Measurements from ENCODE around the gene ADD1. TPM values are rescaled to one million over a fixed set of nuclear protein-coding genes. Genes with fewer than 3 reads are reported as not detected.

ADD1 gene
- 100 to 1,000 TPM; 250 to 254 TPM for total RNA-seq
- long read RNA-seq, partial matches to known transcripts: 11 of 108 reads
- long read RNA-seq, other reads (novel, unspliced or antisense): 97 of 108 reads

- intact Hi-C loops (cut with DNase I, micrococcal nuclease): no loop called here
- ATAC-seq: peak; percentile 96
- peak; percentile 89 to 90 for DNase-seq
Observed at GRCh38 chr4:2843263-2843940, at the start of gene ADD1. TSS of gene ADD1 (plus strand) at chr4:2843844. CDS start at chr4:2875916, 32,072 bp downstream.

GRCh38 chr4:2794486-2795299, 49.0 kb upstream of the ADD1 start:
- peak; percentile 40 for ATAC-seq
- DNase-seq: peak; percentile 62 to 73
- intact Hi-C loops (cut with DNase I, micrococcal nuclease): no loop called here

GRCh38 chr4:2795300-2795892, 48.2 kb upstream of the ADD1 start:
- intact Hi-C loops (cut with DNase I, micrococcal nuclease): no loop called here
- ATAC-seq (no peak), DNase-seq (peak; percentile 26 to 34)

- intact Hi-C loops (cut with DNase I, micrococcal nuclease): no loop called here
- DNase-seq (peak; percentile 86 to 91), ATAC-seq (peak; percentile 65)
Observed at GRCh38 chr4:2795893-2796848, 47.5 kb upstream of the ADD1 start.

GRCh38 chr4:2796849-2797544, 46.6 kb upstream of the ADD1 start:
- peak in 1 of 2 donors; percentile 24 for DNase-seq
- intact Hi-C loops (cut with DNase I, micrococcal nuclease): no loop called here

GRCh38 chr4:2797545-2798305, 45.9 kb upstream of the ADD1 start:
- ATAC-seq (no peak), DNase-seq (peak in 1 of 2 donors; percentile 34)
- intact Hi-C loops (cut with DNase I, micrococcal nuclease): no loop called here

More at GRCh38 chr4:2796849-2797544, 46.6 kb upstream of the ADD1 start:
- ATAC-seq: no peak

GRCh38 chr4:2798399-2799223, 45.0 kb upstream of the ADD1 start:
- DNase-seq (peak; percentile 81 to 90), ATAC-seq (peak; percentile 68)
- intact Hi-C loops (cut with DNase I, micrococcal nuclease): no loop called here

- intact Hi-C loops (cut with DNase I, micrococcal nuclease): no loop called here
- no peak for ATAC-seq
- peak in 1 of 2 donors; percentile 39 for DNase-seq
Observed at GRCh38 chr4:2799224-2799911, 44.3 kb upstream of the ADD1 start.

- intact Hi-C loops (cut with DNase I, micrococcal nuclease): no loop called here
- ATAC-seq (no peak), DNase-seq (peak in 1 of 2 donors; percentile 37)
Observed at GRCh38 chr4:2799971-2800690, 43.5 kb upstream of the ADD1 start.

- ATAC-seq (no peak), DNase-seq (peak; percentile 65 to 71)
- intact Hi-C loops (cut with DNase I, micrococcal nuclease): no loop called here
Observed at GRCh38 chr4:2800691-2801596, 42.7 kb upstream of the ADD1 start.

GRCh38 chr4:2802618-2803531, 40.8 kb upstream of the ADD1 start:
- intact Hi-C loops (cut with DNase I, micrococcal nuclease): no loop called here
- ATAC-seq (no peak), DNase-seq (peak; percentile 15 to 25)

GRCh38 chr4:2803624-2804448, 39.8 kb upstream of the ADD1 start:
- ATAC-seq (peak; percentile 21), DNase-seq (peak; percentile 52 to 73)
- intact Hi-C loops (cut with DNase I, micrococcal nuclease): no loop called here
